GM18507 (cell line): ENCODE measurements around the gene TNPO1.
"Not testable (repeated sequence)": the region's sequence is repeated elsewhere in the genome, so short reads cannot be mapped to it uniquely, and the experiment has no call there.

ENCODE experiments used
- DNase-seq: peaks from one replicate; pipeline ENCODE4 v3.0.0; 2011; ENCODE audit warnings: low read depth; ENCODE audit not compliant: insufficient read length; ENCODE audit errors: extremely low spot score
- FAIRE-seq: peaks from 2 replicates; lab custom pipeline; 2011; peaks lifted over from hg19 to GRCh38; lab: Jason Lieb, UNC

Gene TNPO1

GRCh38 chr5:72917371-72917776, 100.9 kb downstream of the TNPO1 start:
- DNase-seq (no peak), FAIRE-seq (no peak)

- FAIRE-seq: no peak
- DNase-seq: no peak
These were observed 104.4 kb downstream of the TNPO1 start for GRCh38 chr5:72920690-72921502.

- DNase-seq (no peak), FAIRE-seq (no peak)
These were observed 105.4 kb downstream of the TNPO1 start for GRCh38 chr5:72921886-72922285.

GRCh38 chr5:72922422-72922821, 106.0 kb downstream of the TNPO1 start:
- DNase-seq (no peak), FAIRE-seq (no peak)

GRCh38 chr5:72925336-72926010, 109.0 kb downstream of the TNPO1 start:
- no peak for DNase-seq
- no peak for FAIRE-seq

GRCh38 chr5:72932686-72933085, 116.2 kb downstream of the TNPO1 start:
- DNase-seq, FAIRE-seq: not testable (repeated sequence)

GRCh38 chr5:72934953-72935725, 118.7 kb downstream of the TNPO1 start:
- not testable (repeated sequence) for DNase-seq, FAIRE-seq

- DNase-seq: no peak
- FAIRE-seq: no peak
These were observed 120.4 kb downstream of the TNPO1 start for GRCh38 chr5:72936893-72937292.

GRCh38 chr5:72937517-72938061, 121.1 kb downstream of the TNPO1 start:
- DNase-seq: no peak
- no peak for FAIRE-seq

- DNase-seq: no peak
These were observed 121.7 kb downstream of the TNPO1 start for GRCh38 chr5:72938206-72938605.

GRCh38 chr5:72940082-72940481, 123.6 kb downstream of the TNPO1 start:
- DNase-seq: no peak
- FAIRE-seq: no peak

More at GRCh38 chr5:72938206-72938605, 121.7 kb downstream of the TNPO1 start:
- FAIRE-seq: no peak

GRCh38 chr5:72943307-72943706, 126.8 kb downstream of the TNPO1 start:
- FAIRE-seq (no peak), DNase-seq (no peak)

GRCh38 chr5:72947498-72947897, 131.0 kb downstream of the TNPO1 start:
- FAIRE-seq: no peak

GRCh38 chr5:72949481-72949880, 133.0 kb downstream of the TNPO1 start:
- no peak for FAIRE-seq
- no peak for DNase-seq

More at GRCh38 chr5:72947498-72947897, 131.0 kb downstream of the TNPO1 start:
- DNase-seq: no peak

- FAIRE-seq (no peak), DNase-seq (no peak)
These were observed 135.4 kb downstream of the TNPO1 start for GRCh38 chr5:72951671-72952468.

GRCh38 chr5:72954389-72954788, 137.9 kb downstream of the TNPO1 start:
- FAIRE-seq: no peak

GRCh38 chr5:72955143-72955767, 138.8 kb downstream of the TNPO1 start:
- DNase-seq (no peak), FAIRE-seq (no peak)

More at GRCh38 chr5:72954389-72954788, 137.9 kb downstream of the TNPO1 start:
- DNase-seq: no peak

- FAIRE-seq (peak; percentile 76), DNase-seq (peak; percentile 94)
These were observed 139.4 kb downstream of the TNPO1 start, which contains the start of gene FCHO2 for GRCh38 chr5:72955768-72956323. Gene FCHO2, plus strand, starts transcription at chr5:72956041. Its CDS starts 56 bp downstream, at chr5:72956097.
